ENCODE measurements around the gene GAB3. TPM values are rescaled to one million over a fixed set of nuclear protein-coding genes. Genes with fewer than 3 reads are reported as not detected.
A peak's percentile ranks its signal among the peaks of the same experiment; 100 is the strongest.

GAB3 gene
- total and polyA plus RNA-seq, 2 of the 4 experiments (the other 2 are of a cell fraction): 2.2 to 3.7 TPM

GRCh38 chrX:154653048-154653401 is 97.9 kb downstream of the GAB3 start:
- no peak overlapping the region for H3K9ac ChIP-seq (ENCODE audit: low read depth, low read length)
- 65% methylated on average over 2 of the region's 23 CpGs; no CpG with 5 or more reads in 1 of the 2 experiments for WGBS, 2 experiments (ENCODE audit: extremely low coverage in 2 of 2, insufficient read length in 1 of 2)
- H3K14ac ChIP-seq (replicated peaks; ENCODE audit: low read depth, low read length): no peak overlapping the region
- H3K9me1 ChIP-seq (ENCODE audit: insufficient read depth, low read length): no peaks in the 10 kb centered on the region
- H2BK120ac ChIP-seq (ENCODE audit: low read depth, low read length): no peak overlapping the region
- H3K79me1 ChIP-seq (ENCODE audit: low read depth in 1 of 2, low read length in 2 of 2): no peaks in the 10 kb centered on the region
- no peak overlapping the region for H3K56ac ChIP-seq (ENCODE audit: extremely low read depth, insufficient read depth, low read length)
- POLR2A ChIA-PET (ENCODE audit: unreplicated experiment): no interaction called here
- H3K27ac ChIP-seq (ENCODE audit: insufficient read depth, low read length): no peak overlapping the region
- intact Hi-C loops (cut with micrococcal nuclease): no loop called here
- ATAC-seq (ENCODE audit: low read depth) (no peak; the same call in 1 of the 2 replicates), DNase-seq (no peak)
- H3K4me3 ChIP-seq (ENCODE audit: insufficient read depth, low read depth, low read length): peak overlapping the region; percentile 55
- H3K9me3 ChIP-seq (ENCODE audit: control insufficient read depth, insufficient read depth, low read length): no peaks in the 10 kb centered on the region; the same call in 1 of the 2 replicates
- H2BK5ac ChIP-seq (ENCODE audit: low read depth, low read length, poor library complexity, severe bottlenecking): no peak overlapping the region
- dilution Hi-C loops (cut with HindIII; ENCODE audit: low sequenced_read_pairs, unreplicated experiment): no loop called here
- no peak overlapping the region for H2AK5ac ChIP-seq (ENCODE audit: low read depth, low read length)
- H3K18ac ChIP-seq (ENCODE audit: low read depth, low read length): no peak overlapping the region
- no peak overlapping the region for H4K91ac ChIP-seq (ENCODE audit: insufficient read depth, low read depth, low read length)
- in situ Hi-C loops (cut with MboI; ENCODE audit: low sequenced_read_pairs): no loop called here
- H4K8ac ChIP-seq (ENCODE audit: low read depth in 2 of 2, low read length in 2 of 2): no peak overlapping the region
- H2AK9ac ChIP-seq (replicated peaks; ENCODE audit: low read depth, low read length, poor library complexity): no peak overlapping the region
- BruUV-seq (replicated peaks): no TSS peak
- H3K36me3 ChIP-seq (ENCODE audit: control insufficient read depth, insufficient read depth, low read length): no peaks in the 10 kb centered on the region
- TF ChIP-seq CHD1 (IDR thresholded peaks at IDR 0.05; ENCODE audit: low read depth, low read length) (no peak), SMC3 (IDR thresholded peaks at IDR 0.05; ENCODE audit: low read depth, low read length) (no peak), NFE2L2 (IDR thresholded peaks at IDR 0.05; ENCODE audit: low read depth, low read length) (no peak), USF2 (IDR thresholded peaks at IDR 0.05; ENCODE audit: low read depth, low read length) (no peak), FOS (IDR thresholded peaks at IDR 0.05; ENCODE audit: low read depth, low read length) (no peak), CTCF (conservative IDR thresholded peaks at IDR 0.05; ENCODE audit: low read depth, low read length) (no peak), RAD21 (IDR thresholded peaks at IDR 0.05; ENCODE audit: low read length) (no peak), BHLHE40 (IDR thresholded peaks at IDR 0.05; ENCODE audit: low read depth, low read length) (no peak), POLR2A (IDR thresholded peaks at IDR 0.05; ENCODE audit: low read depth, low read length) (no peak), RCOR1 (IDR thresholded peaks at IDR 0.05; ENCODE audit: insufficient replicate concordance, low read length) (no peak), MXI1 (IDR thresholded peaks at IDR 0.05; ENCODE audit: borderline replicate concordance, low read depth, low read length) (no peak), RFX5 (IDR thresholded peaks at IDR 0.05; ENCODE audit: low read depth, low read length) (no peak)
- CTCF ChIA-PET: no interaction called here
- no peak overlapping the region for H3K4ac ChIP-seq (ENCODE audit: low read depth, low read length)
- H3K23ac ChIP-seq (ENCODE audit: low read depth, low read length): no peak overlapping the region
- no peak overlapping the region for H4K5ac ChIP-seq (ENCODE audit: low read depth, low read length)
- H3K27me3 ChIP-seq (ENCODE audit: control insufficient read depth, insufficient read depth, low read length): no peaks in the 10 kb centered on the region; the same call in 1 of the 2 replicates
- H4K20me1 ChIP-seq (ENCODE audit: insufficient read depth, low read length): no peaks in the 10 kb centered on the region
- no peak overlapping the region for H2BK20ac ChIP-seq (ENCODE audit: low read depth, low read length)
- no peak overlapping the region for H3K4me2 ChIP-seq (ENCODE audit: low read depth, low read length)
- no peaks in the 10 kb centered on the region for H3K4me1 ChIP-seq (ENCODE audit: control insufficient read depth, insufficient read depth, low read length)
- H2AFZ ChIP-seq (replicated peaks; ENCODE audit: low read length, poor library complexity): no peak overlapping the region
- no peak overlapping the region for H2BK15ac ChIP-seq (ENCODE audit: low read depth, low read length)
